LNCaP clone FGC (cell line): Measurements from ENCODE around the gene BPIFB3.

Experiments
- DNase-seq: peaks from one replicate; pipeline ENCODE4 v3.0.0-alpha.2; 2011; ENCODE audit warnings: low read depth
- H3K4me3 ChIP-seq: 2 replicates; pipeline ENCODE4 v1.5.1; 2011; ENCODE audit warnings: mild to moderate bottlenecking, low read depth, low read length, control low read depth
- CTCF ChIP-seq: IDR thresholded peaks from 2 replicates; pipeline ENCODE4 v1.5.1; 2012; ENCODE audit warnings: mild to moderate bottlenecking; ENCODE audit not compliant: control insufficient read depth, insufficient read depth; ENCODE audit errors: extremely low read depth

BPIFB3 gene

GRCh38 chr20:33032555-33032954 is 21.1 kb upstream of the BPIFB3 start:
- no peak overlapping the region for H3K4me3 ChIP-seq
- no peak for DNase-seq
- no peak for TF ChIP-seq CTCF

- no peak for TF ChIP-seq CTCF
- no peak for DNase-seq
- H3K4me3 ChIP-seq, result no peak overlapping the region
Observed at GRCh38 chr20:33033381-33033780, 20.3 kb upstream of the BPIFB3 start.

GRCh38 chr20:33034115-33034514 is 19.6 kb upstream of the BPIFB3 start:
- DNase-seq, result no peak
- TF ChIP-seq CTCF, result no peak
- no peak overlapping the region for H3K4me3 ChIP-seq

- no peak overlapping the region for H3K4me3 ChIP-seq
- no peak for DNase-seq
- TF ChIP-seq CTCF, result no peak
Observed at GRCh38 chr20:33034901-33035492, 18.7 kb upstream of the BPIFB3 start.

GRCh38 chr20:33037456-33037855 is 16.2 kb upstream of the BPIFB3 start:
- H3K4me3 ChIP-seq, result no peak overlapping the region
- no peak for TF ChIP-seq CTCF
- DNase-seq, result no peak

GRCh38 chr20:33038243-33038642 is 15.5 kb upstream of the BPIFB3 start:
- H3K4me3 ChIP-seq, result no peak overlapping the region
- no peak for TF ChIP-seq CTCF
- no peak for DNase-seq

GRCh38 chr20:33042430-33042829 is 11.3 kb upstream of the BPIFB3 start:
- no peak for TF ChIP-seq CTCF
- no peak overlapping the region for H3K4me3 ChIP-seq
- no peak for DNase-seq
